Prostate gland (tissue), 2 donors: ENCODE results near the gene TARBP1. TPM values are rescaled to one million over a fixed set of nuclear protein-coding genes. Genes with fewer than 3 reads are reported as not detected.

Experiments
- DNase-seq: peaks from one replicate; pipeline ENCODE4 v3.0.0-alpha.2; 2019; ENCODE audit warnings: low spot score
- H3K27ac ChIP-seq, 2 donors: fragments of 200-600 bp; sonication (generic); 2 replicates each; pipeline ENCODE4 v1.5.1; 2017 to 2019
- H3K27me3 ChIP-seq: fragments of 200-600 bp; sonication (generic); replicated peaks from 2 replicates; pipeline ENCODE4 v1.5.1; 2019; ENCODE audit not compliant: insufficient read depth
- H3K36me3 ChIP-seq, 2 donors: fragments of 200-600 bp; sonication (generic); 1 replicate in 1 of 2; 2 replicates in 1 of 2; pipeline versions ENCODE4 v1.5.1 to v1.8.1; 2017 to 2019
- H3K4me1 ChIP-seq: fragments of 200-600 bp; sonication (generic); replicated peaks from 2 replicates; pipeline ENCODE4 v1.5.1; 2019
- H3K4me3 ChIP-seq, 2 donors: fragments of 200-600 bp; sonication (generic); 2 replicates each; pipeline ENCODE4 v1.5.1; 2017 to 2019
- H3K9me3 ChIP-seq: fragments of 200-600 bp; sonication (generic); 2 replicates; pipeline ENCODE4 v1.5.1; 2017
- CTCF ChIP-seq, 4 experiments: fragments of 200-600 bp in 2 of 4; fragments of 450-650 bp in 2 of 4; sonication (generic) in 2 of 4; IDR thresholded peaks; 1 replicate in 3 of 4; 2 replicates in 1 of 4; pipeline ENCODE4 v1.5.1; 2016 to 2019; ENCODE audit warnings: antibody characterized with exemption in 4 of 4, mild to moderate bottlenecking in 2 of 4, moderate library complexity in 2 of 4
- POLR2A ChIP-seq: fragments of 450-650 bp; IDR thresholded peaks from one replicate; pipeline ENCODE4 v1.6.1; 2016; ENCODE audit warnings: antibody characterized with exemption, mild to moderate bottlenecking
- POLR2AphosphoS5 ChIP-seq: sonication (generic); formaldehyde crosslinking; IDR thresholded peaks from one replicate; pipeline ENCODE4 v1.6.1; 2017; ENCODE audit warnings: antibody characterized with exemption
- WGBS: methylation state at CpG from one replicate; pipeline ENCODE4 v1.1.5; 2018; 5-methylcytosine and 5-hydroxymethylcytosine counted together
- intact Hi-C: fragments of 100-400 bp; cut with DNase I; formaldehyde crosslinking; loops from one replicate; pipeline ENCODE4 v1.14.2; 2022
- total RNA-seq, 2 donors: library from RNA; depleted of rRNA; stranded (reverse); fragments of >200 nt; gene quantifications; one replicate each; pipeline ENCODE4 v1.1.0, GENCODE V29; 2016

The TARBP1 gene
- total RNA-seq, 2 donors from 2014 or later, result 24.8 to 33.0 TPM

GRCh38 chr1:234512451-234512861, 33.5 kb upstream of the TARBP1 start:
- WGBS, result 69% methylated on average over 5 of the region's 5 CpGs
- no peaks in the 10 kb centered on the region for H3K27me3 ChIP-seq
- H3K4me3 ChIP-seq, result no peak overlapping the region
- intact Hi-C loops, result no loop called here
- no peak for DNase-seq
- TF ChIP-seq POLR2AphosphoS5, result no peak
- TF ChIP-seq CTCF (IDR thresholded peaks at IDR 0.05), result no peak
- TF ChIP-seq POLR2A, result no peak
- no peaks in the 10 kb centered on the region for H3K9me3 ChIP-seq
- no peak overlapping the region for H3K27ac ChIP-seq
- H3K36me3 ChIP-seq, result no peaks in the 10 kb centered on the region
- H3K4me1 ChIP-seq, result no peaks in the 10 kb centered on the region

- no peak for DNase-seq
- no peaks in the 10 kb centered on the region for H3K4me1 ChIP-seq
- no peak overlapping the region for H3K27ac ChIP-seq
- WGBS, result 59% methylated on average over 9 of the region's 9 CpGs
- intact Hi-C loops, result no loop called here
- no peaks in the 10 kb centered on the region for H3K27me3 ChIP-seq
- H3K9me3 ChIP-seq, result no peaks in the 10 kb centered on the region
- H3K36me3 ChIP-seq, result no peaks in the 10 kb centered on the region
- no peak overlapping the region for H3K4me3 ChIP-seq
- TF ChIP-seq POLR2A, result no peak
- no peak for TF ChIP-seq CTCF (IDR thresholded peaks at IDR 0.05)
- TF ChIP-seq POLR2AphosphoS5, result no peak
These were observed 30.7 kb upstream of the TARBP1 start for GRCh38 chr1:234509457-234510328.

DNA sequence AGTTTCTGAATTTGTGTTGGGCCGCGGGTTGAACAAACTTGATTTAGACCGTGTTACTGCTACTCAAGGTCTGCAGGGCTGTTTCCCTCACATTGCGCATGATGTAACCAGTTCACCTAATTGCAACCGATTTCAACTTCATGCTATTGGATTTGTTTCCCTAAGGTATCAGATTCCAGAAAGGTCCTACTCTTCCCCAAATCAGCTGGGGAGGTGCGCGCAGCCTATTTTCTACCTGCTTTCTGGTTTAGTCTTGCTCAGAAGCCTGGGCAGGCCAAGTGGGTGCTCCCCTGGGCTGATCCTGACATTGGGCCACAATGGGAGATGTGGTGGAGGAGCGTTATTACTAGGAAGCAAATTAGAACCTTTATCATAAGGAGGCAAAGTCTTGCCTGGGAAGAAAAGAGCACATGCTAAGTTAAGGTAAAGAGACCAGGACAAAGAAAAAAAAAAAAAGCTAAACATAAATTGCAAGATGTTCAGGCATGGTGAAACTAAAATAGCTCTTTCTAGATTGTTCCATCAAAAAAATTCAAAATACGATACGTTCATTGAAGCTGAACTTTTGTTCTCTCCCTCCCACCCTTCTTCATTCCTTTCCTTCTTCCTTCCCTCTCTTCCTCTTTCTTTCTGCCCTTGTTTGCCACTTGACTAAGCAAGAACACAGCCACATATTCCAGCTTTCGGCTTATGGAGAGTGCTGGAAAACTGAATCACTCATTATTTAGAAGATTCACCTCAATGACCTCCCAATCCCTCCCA, 28.8 kb upstream of the TARBP1 start:
- no peaks in the 10 kb centered on the region for H3K27me3 ChIP-seq
- H3K9me3 ChIP-seq, result no peaks in the 10 kb centered on the region
- 91% methylated on average over 11 of the region's 11 CpGs for WGBS
- DNase-seq, result no peak
- no peak for TF ChIP-seq POLR2AphosphoS5
- no peaks in the 10 kb centered on the region for H3K4me1 ChIP-seq
- H3K4me3 ChIP-seq, result no peak overlapping the region
- no peak overlapping the region for H3K27ac ChIP-seq
- no peaks in the 10 kb centered on the region for H3K36me3 ChIP-seq
- intact Hi-C loops, result no loop called here

- Histone ChIP-seq H3K27ac (no peak overlapping the region), H3K4me1 (no peaks in the 10 kb centered on the region), H3K27me3 (no peaks in the 10 kb centered on the region), H3K36me3 (no peaks in the 10 kb centered on the region), H3K4me3 (no peak overlapping the region), H3K9me3 (no peaks in the 10 kb centered on the region)
- no peak for DNase-seq
- TF ChIP-seq POLR2A (no peak), POLR2AphosphoS5 (no peak), CTCF (IDR thresholded peaks at IDR 0.05) (no peak)
- 87% methylated on average over 2 of the region's 2 CpGs for WGBS
- intact Hi-C loops, result no loop called here
These were observed 28.1 kb upstream of the TARBP1 start for GRCh38 chr1:234507089-234507488.

- Histone ChIP-seq H3K27ac (no peak overlapping the region), H3K4me1 (no peaks in the 10 kb centered on the region), H3K9me3 (no peaks in the 10 kb centered on the region), H3K27me3 (no peaks in the 10 kb centered on the region), H3K36me3 (no peaks in the 10 kb centered on the region), H3K4me3 (no peak overlapping the region)
- no peak for DNase-seq
- intact Hi-C loops, result no loop called here
- TF ChIP-seq POLR2A (no peak), POLR2AphosphoS5 (no peak), CTCF (IDR thresholded peaks at IDR 0.05) (no peak)
These were observed 26.8 kb upstream of the TARBP1 start for GRCh38 chr1:234505769-234506102.
